Prostate gland (tissue), 2 donors: ENCODE measurements around the gene CAMKMT. TPM values are rescaled to one million over a fixed set of nuclear protein-coding genes. Genes with fewer than 3 reads are reported as not detected.

Experiments used
- DNase-seq: peaks from one replicate; pipeline ENCODE4 v3.0.0-alpha.2; 2019; ENCODE audit warnings: low spot score
- H3K27ac ChIP-seq, 2 donors: fragments of 200-600 bp; sonication (generic); 2 replicates each; pipeline ENCODE4 v1.5.1; 2017 to 2019
- H3K27me3 ChIP-seq: fragments of 200-600 bp; sonication (generic); replicated peaks from 2 replicates; pipeline ENCODE4 v1.5.1; 2019; ENCODE audit not compliant: insufficient read depth
- H3K36me3 ChIP-seq, 2 donors: fragments of 200-600 bp; sonication (generic); 1 replicate in 1 of 2; 2 replicates in 1 of 2; pipeline versions ENCODE4 v1.5.1 to v1.8.1; 2017 to 2019
- H3K4me1 ChIP-seq: fragments of 200-600 bp; sonication (generic); replicated peaks from 2 replicates; pipeline ENCODE4 v1.5.1; 2019
- H3K4me3 ChIP-seq, 2 donors: fragments of 200-600 bp; sonication (generic); 2 replicates each; pipeline ENCODE4 v1.5.1; 2017 to 2019
- H3K9me3 ChIP-seq: fragments of 200-600 bp; sonication (generic); 2 replicates; pipeline ENCODE4 v1.5.1; 2017
- POLR2A ChIP-seq: fragments of 450-650 bp; IDR thresholded peaks from one replicate; pipeline ENCODE4 v1.6.1; 2016; ENCODE audit warnings: antibody characterized with exemption, mild to moderate bottlenecking
- POLR2AphosphoS5 ChIP-seq: sonication (generic); formaldehyde crosslinking; IDR thresholded peaks from one replicate; pipeline ENCODE4 v1.6.1; 2017; ENCODE audit warnings: antibody characterized with exemption
- WGBS: methylation state at CpG from one replicate; pipeline ENCODE4 v1.1.5; 2018; 5-methylcytosine and 5-hydroxymethylcytosine counted together
- intact Hi-C: fragments of 100-400 bp; cut with DNase I; formaldehyde crosslinking; loops from one replicate; pipeline ENCODE4 v1.14.2; 2022
- total RNA-seq, 2 donors: library from RNA; depleted of rRNA; stranded (reverse); fragments of >200 nt; gene quantifications; one replicate each; pipeline ENCODE4 v1.1.0, GENCODE V29; 2016
- TF ChIP-seq, protein P1 (sequence below), 4 experiments: fragments of 200-600 bp in 2 of 4; fragments of 450-650 bp in 2 of 4; sonication (generic) in 2 of 4; IDR thresholded peaks; 1 replicate in 3 of 4; 2 replicates in 1 of 4; pipeline ENCODE4 v1.5.1; 2016 to 2019; ENCODE audit warnings: antibody characterized with exemption in 4 of 4, mild to moderate bottlenecking in 2 of 4, moderate library complexity in 2 of 4

The CAMKMT gene
- total RNA-seq, 2 donors from 2014 or later = 5.4 to 7.6 TPM

- Histone ChIP-seq H3K36me3 (no peaks in the 10 kb centered on the region), H3K4me1 (no peaks in the 10 kb centered on the region), H3K27me3 (no peaks in the 10 kb centered on the region), H3K9me3 (no peaks in the 10 kb centered on the region), H3K4me3 (no peak overlapping the region), H3K27ac (no peak overlapping the region)
- TF ChIP-seq POLR2A = no peak
- TF ChIP-seq, protein P1, sequence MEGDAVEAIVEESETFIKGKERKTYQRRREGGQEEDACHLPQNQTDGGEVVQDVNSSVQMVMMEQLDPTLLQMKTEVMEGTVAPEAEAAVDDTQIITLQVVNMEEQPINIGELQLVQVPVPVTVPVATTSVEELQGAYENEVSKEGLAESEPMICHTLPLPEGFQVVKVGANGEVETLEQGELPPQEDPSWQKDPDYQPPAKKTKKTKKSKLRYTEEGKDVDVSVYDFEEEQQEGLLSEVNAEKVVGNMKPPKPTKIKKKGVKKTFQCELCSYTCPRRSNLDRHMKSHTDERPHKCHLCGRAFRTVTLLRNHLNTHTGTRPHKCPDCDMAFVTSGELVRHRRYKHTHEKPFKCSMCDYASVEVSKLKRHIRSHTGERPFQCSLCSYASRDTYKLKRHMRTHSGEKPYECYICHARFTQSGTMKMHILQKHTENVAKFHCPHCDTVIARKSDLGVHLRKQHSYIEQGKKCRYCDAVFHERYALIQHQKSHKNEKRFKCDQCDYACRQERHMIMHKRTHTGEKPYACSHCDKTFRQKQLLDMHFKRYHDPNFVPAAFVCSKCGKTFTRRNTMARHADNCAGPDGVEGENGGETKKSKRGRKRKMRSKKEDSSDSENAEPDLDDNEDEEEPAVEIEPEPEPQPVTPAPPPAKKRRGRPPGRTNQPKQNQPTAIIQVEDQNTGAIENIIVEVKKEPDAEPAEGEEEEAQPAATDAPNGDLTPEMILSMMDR (IDR thresholded peaks at IDR 0.05) = no peak
- no peak for TF ChIP-seq POLR2AphosphoS5
- no peak for DNase-seq
- intact Hi-C loops = no loop called here
- 99% methylated on average over 3 of the region's 3 CpGs for WGBS
These were observed 314.6 kb downstream of the CAMKMT start for GRCh38 chr2:44676379-44676778.

GRCh38 chr2:44679584-44679983 lies 317.8 kb downstream of the CAMKMT start:
- H3K27me3 ChIP-seq = no peaks in the 10 kb centered on the region
- no peak overlapping the region for H3K4me3 ChIP-seq
- H3K9me3 ChIP-seq = no peaks in the 10 kb centered on the region
- no peaks in the 10 kb centered on the region for H3K36me3 ChIP-seq
- intact Hi-C loops = no loop called here
- TF ChIP-seq POLR2AphosphoS5 (no peak), POLR2A (no peak)
- TF ChIP-seq, protein P1 (IDR thresholded peaks at IDR 0.05) = no peak
- DNase-seq = no peak
- WGBS = 89% methylated on average over 4 of the region's 4 CpGs
- no peaks in the 10 kb centered on the region for H3K4me1 ChIP-seq
- no peak overlapping the region for H3K27ac ChIP-seq

GRCh38 chr2:44679990-44680389 lies 318.2 kb downstream of the CAMKMT start:
- intact Hi-C loops = no loop called here
- no peak overlapping the region for H3K4me3 ChIP-seq
- H3K36me3 ChIP-seq = no peaks in the 10 kb centered on the region
- TF ChIP-seq, protein P1 (IDR thresholded peaks at IDR 0.05) = no peak
- TF ChIP-seq POLR2AphosphoS5 (no peak), POLR2A (no peak)
- DNase-seq = no peak
- no peaks in the 10 kb centered on the region for H3K4me1 ChIP-seq
- no peaks in the 10 kb centered on the region for H3K27me3 ChIP-seq
- H3K9me3 ChIP-seq = no peaks in the 10 kb centered on the region
- 88% methylated on average over 4 of the region's 4 CpGs for WGBS
- H3K27ac ChIP-seq = no peak overlapping the region

DNA sequence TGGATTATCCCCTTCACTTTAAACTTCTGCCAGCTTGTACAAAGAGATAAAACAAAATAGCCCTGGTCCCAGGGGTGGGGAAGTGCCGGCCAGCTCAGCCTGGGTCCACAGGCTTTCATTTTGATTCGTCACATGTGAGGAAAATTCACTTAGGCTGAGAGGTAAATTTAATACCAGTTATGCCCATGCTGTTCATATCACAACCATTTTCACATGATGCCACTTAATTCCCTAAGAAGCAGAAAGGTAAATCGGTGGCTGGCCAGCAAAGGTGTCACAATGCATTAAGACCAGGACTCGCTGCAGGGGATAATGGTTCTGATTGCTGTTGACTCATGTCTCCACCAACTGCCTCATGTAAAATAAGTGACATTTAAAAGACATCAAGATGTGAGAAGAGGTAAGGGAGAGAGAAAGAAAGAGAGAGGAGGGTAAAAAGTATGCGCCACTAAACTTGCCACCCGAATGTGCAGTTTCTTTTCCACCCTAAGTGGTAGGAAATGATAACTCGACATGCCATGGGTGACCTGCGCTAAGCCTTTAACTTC lies 318.8 kb downstream of the CAMKMT start:
- Histone ChIP-seq H3K27ac (no peak overlapping the region), H3K4me1 (no peaks in the 10 kb centered on the region), H3K9me3 (no peaks in the 10 kb centered on the region), H3K27me3 (no peaks in the 10 kb centered on the region), H3K4me3 (no peak overlapping the region), H3K36me3 (no peaks in the 10 kb centered on the region)
- TF ChIP-seq, protein P1 (IDR thresholded peaks at IDR 0.05) = no peak
- TF ChIP-seq POLR2AphosphoS5 (no peak), POLR2A (no peak)
- intact Hi-C loops = no loop called here
- 80% methylated on average over 8 of the region's 8 CpGs for WGBS
- DNase-seq = no peak

DNA sequence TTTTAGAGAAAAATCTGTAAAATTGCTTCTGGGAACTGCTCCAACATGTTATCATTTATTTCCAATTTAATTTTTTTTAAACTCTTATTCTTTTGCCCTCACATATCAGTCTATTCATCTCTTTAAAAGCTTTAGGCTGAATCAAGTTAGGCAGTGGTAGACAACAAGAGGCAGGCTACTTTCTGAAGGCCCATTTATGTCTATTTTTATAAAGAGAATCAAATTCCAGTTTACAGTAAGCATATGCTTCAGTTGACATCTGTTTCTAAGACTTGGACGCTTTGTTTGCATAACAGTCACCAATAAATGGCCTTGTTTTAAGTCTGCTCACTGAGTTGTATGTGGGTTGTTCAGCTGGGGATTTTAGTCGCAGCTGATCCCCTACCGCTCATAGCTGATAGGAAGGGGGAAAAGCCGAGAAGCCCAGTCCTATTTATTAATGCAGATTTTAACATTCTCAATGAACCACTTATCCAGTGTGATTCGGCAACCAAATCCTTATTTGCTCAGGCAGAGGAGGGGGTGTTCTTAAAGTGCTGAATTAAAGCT lies 319.3 kb downstream of the CAMKMT start:
- intact Hi-C loops = no loop called here
- TF ChIP-seq, protein P1 (IDR thresholded peaks at IDR 0.05) = no peak
- TF ChIP-seq POLR2A (no peak), POLR2AphosphoS5 (no peak)
- Histone ChIP-seq H3K27ac (no peak overlapping the region), H3K4me1 (no peaks in the 10 kb centered on the region), H3K27me3 (no peaks in the 10 kb centered on the region), H3K9me3 (no peaks in the 10 kb centered on the region), H3K36me3 (no peaks in the 10 kb centered on the region), H3K4me3 (no peak overlapping the region)
- DNase-seq = no peak
- 42% methylated on average over 5 of the region's 5 CpGs for WGBS
